Measurements from ENCODE around the gene FBRSL1. TPM values are rescaled to one million over a fixed set of nuclear protein-coding genes. Genes with fewer than 3 reads are reported as not detected.

Gene FBRSL1
- total and polyA plus RNA-seq, 2 of the 8 experiments (the other 6 are each of a cell fraction or from before 2014, with no cell fraction given): 18.4 to 109 TPM

GRCh38 chr12:132467511-132467910, 22.4 kb upstream of the FBRSL1 start:
- WGBS, 2 experiments (ENCODE audit: extremely low coverage in 1 of 2, insufficient coverage in 1 of 2, insufficient read length in 1 of 2, insufficient replicate concordance in 2 of 2, low coverage in 1 of 2, low lambda C conversion rate in 2 of 2, missing lambda C conversion rate in 1 of 2): 86% methylated on average over 13 of the region's 13 CpGs; no CpG with 5 or more reads in 1 of the 2 experiments
- Histone ChIP-seq H2AK5ac (ENCODE audit: low read depth, low read length) (no peak overlapping the region), H2BK15ac (ENCODE audit: low read length) (no peak overlapping the region), H3K4me2 (ENCODE audit: insufficient read depth in 1 of 2, low read depth in 2 of 2, low read length in 2 of 2) (no peak overlapping the region), H3K79me2 (ENCODE audit: control insufficient read depth in 1 of 2, insufficient read depth in 2 of 2, low read length in 2 of 2) (no peaks in the 10 kb centered on the region), H2BK5ac (ENCODE audit: low read depth, low read length) (no peak overlapping the region), H3K79me1 (ENCODE audit: low read depth, low read length) (no peaks in the 10 kb centered on the region), H2BK20ac (ENCODE audit: low read length) (no peak overlapping the region), H3K18ac (ENCODE audit: extremely low read depth, low read length) (no peak overlapping the region), H3K27me3 (replicated peaks in 1 of 4; ENCODE audit: control insufficient read depth in 3 of 4, extremely low read depth in 1 of 4, insufficient read depth in 3 of 4, low read length in 3 of 4) (peaks cover 13 to 56% (median 43%) of the 10 kb centered on the region in 4 experiments), H3K23me2 (ENCODE audit: low read depth, low read length) (peaks cover 13% of the 10 kb centered on the region; the same call in 1 of the 2 replicates), H2BK12ac (ENCODE audit: low read depth, low read length) (no peak overlapping the region), H3K4me3 (ENCODE audit: extremely low read depth in 1 of 4, insufficient read depth in 2 of 4, low read depth in 3 of 4, low read length in 4 of 4) (no peak overlapping the region), H3K36me3 (ENCODE audit: control insufficient read depth in 2 of 4, insufficient read depth in 4 of 4, low read length in 3 of 4) (no peaks in the 10 kb centered on the region), H3K4me1 (replicated peaks in 1 of 4; ENCODE audit: control insufficient read depth in 3 of 4, insufficient read depth in 4 of 4, low read length in 3 of 4) (peaks cover 0 to 3% (median 0%) of the 10 kb centered on the region in 4 experiments; a peak in 1 of 7 replicates), H3K4ac (replicated peaks; ENCODE audit: insufficient read length, low read depth, low read length) (no peak overlapping the region), H4K8ac (ENCODE audit: extremely low read depth, insufficient read depth, low read length) (no peak overlapping the region), H2BK120ac (replicated peaks; ENCODE audit: low read depth, low read length) (no peak overlapping the region), H4K5ac (ENCODE audit: insufficient read length, low read depth, low read length) (no peak overlapping the region), H3K27ac (ENCODE audit: low read depth, low read length) (no peak overlapping the region), H4K91ac (replicated peaks; ENCODE audit: insufficient read length, low read length) (no peak overlapping the region), H3K9me3 (ENCODE audit: insufficient read depth in 2 of 2, low read depth in 1 of 2, low read length in 1 of 2) (peaks cover 8 to 11% of the 10 kb centered on the region in 2 experiments; a peak in 2 of 4 replicates), H3K23ac (ENCODE audit: insufficient read length) (no peak overlapping the region), H3K56ac (replicated peaks; ENCODE audit: insufficient read length, low read depth, low read length) (no peak overlapping the region), H2AFZ (ENCODE audit: low read length) (no peak overlapping the region), H3K14ac (ENCODE audit: insufficient read length) (no peak overlapping the region), H4K20me1 (replicated peaks in 1 of 2; ENCODE audit: control insufficient read depth in 1 of 2, insufficient read depth in 2 of 2, low read length in 2 of 2) (peaks cover 0 to 2% of the 10 kb centered on the region in 2 experiments), H3K9ac (replicated peaks in 1 of 4; ENCODE audit: extremely low read depth in 1 of 4, low read depth in 3 of 4, low read length in 3 of 4) (no peak overlapping the region)
- TF ChIP-seq BRCA1 (IDR thresholded peaks at IDR 0.05; ENCODE audit: low read depth, low read length): no peak
- no peak for TF ChIP-seq CHD2 (IDR thresholded peaks at IDR 0.05; ENCODE audit: low read length)
- no peak for TF ChIP-seq RAD21 (IDR thresholded peaks at IDR 0.05 in 1 of 2, conservative IDR thresholded peaks at IDR 0.05 in 1 of 2; ENCODE audit: low read depth in 2 of 2, low read length in 2 of 2)
- no peak for TF ChIP-seq POU5F1 (IDR thresholded peaks at IDR 0.05; ENCODE audit: low read depth, low read length)
- TF ChIP-seq CTBP2 (IDR thresholded peaks at IDR 0.05; ENCODE audit: borderline replicate concordance, insufficient read depth, insufficient read length, low read length): no peak
- TF ChIP-seq SP2 (IDR thresholded peaks at IDR 0.05; ENCODE audit: low read length): no peak
- no peak for TF ChIP-seq HDAC6 (IDR thresholded peaks at IDR 0.05; ENCODE audit: low read depth, low read length)
- no peak for TF ChIP-seq SIX5 (IDR thresholded peaks at IDR 0.05; ENCODE audit: low read depth, low read length)
- no peak for TF ChIP-seq POLR2AphosphoS5 (IDR thresholded peaks at IDR 0.05; ENCODE audit: low read depth, low read length)
- TF ChIP-seq RFX5 (IDR thresholded peaks at IDR 0.05; ENCODE audit: borderline replicate concordance, low read depth, low read length): no peak
- TF ChIP-seq YY1 (IDR thresholded peaks at IDR 0.05; ENCODE audit: low read depth, low read length): no peak
- no peak for TF ChIP-seq MAFK (IDR thresholded peaks at IDR 0.05; ENCODE audit: low read depth, low read length)
- no peak for TF ChIP-seq SP4 (IDR thresholded peaks at IDR 0.05; ENCODE audit: low read length)
- no peak for TF ChIP-seq KDM5A (IDR thresholded peaks at IDR 0.05; ENCODE audit: low read length)
- TF ChIP-seq E2F6 (IDR thresholded peaks at IDR 0.05): no peak
- DNase-seq (ENCODE audit: low read depth in 1 of 2, low spot score in 2 of 2) (no peak), FAIRE-seq (no peak)
- POLR2A ChIA-PET (ENCODE audit: partially characterized antibody): no interaction called here
- CTCF ChIA-PET (ENCODE audit: partially characterized antibody): interaction anchor here (0.8 kb wide), 1 partner anchor 213 kb away, joined by 3 read pairs; no protein-coding TSS in a partner anchor
